Liver (tissue), 3 donors: ENCODE data around the gene SCOC.

Experiments used
- GABPA ChIP-seq, 2 donors: IDR thresholded peaks in 1 of 2; conservative IDR thresholded peaks in 1 of 2; 2 replicates each; pipeline ENCODE4 v1.6.1; 2016; ENCODE audit warnings: antibody characterized with exemption in 2 of 2, mild to moderate bottlenecking in 1 of 2, moderate library complexity in 1 of 2
- JUND ChIP-seq, 2 donors: IDR thresholded peaks; 2 replicates each; pipeline ENCODE4 v1.6.1; 2016; ENCODE audit warnings: antibody characterized with exemption in 2 of 2
- RAD21 ChIP-seq, 2 donors: IDR thresholded peaks; 2 replicates each; pipeline ENCODE4 v1.6.1; 2016; ENCODE audit warnings: antibody characterized with exemption in 2 of 2, mild to moderate bottlenecking in 2 of 2
- RXRA ChIP-seq, 2 donors: IDR thresholded peaks; 2 replicates each; pipeline ENCODE4 v1.6.1; 2017 to 2018; ENCODE audit warnings: antibody characterized with exemption in 2 of 2, mild to moderate bottlenecking in 1 of 2
- SP1 ChIP-seq: IDR thresholded peaks from 2 replicates; pipeline ENCODE4 v1.6.1; 2018; ENCODE audit warnings: antibody characterized with exemption, mild to moderate bottlenecking
- TAF1 ChIP-seq: conservative IDR thresholded peaks from 2 replicates; pipeline ENCODE4 v1.6.1; 2016; ENCODE audit warnings: antibody characterized with exemption, mild to moderate bottlenecking
- YY1 ChIP-seq: IDR thresholded peaks from 2 replicates; pipeline ENCODE4 v1.6.1; 2016; ENCODE audit warnings: antibody characterized with exemption, mild to moderate bottlenecking
- TF ChIP-seq, protein P1 (sequence below): IDR thresholded peaks from 2 replicates; pipeline ENCODE4 v1.6.1; 2016; ENCODE audit warnings: antibody characterized with exemption
- TF ChIP-seq, protein P2 (sequence below): fragments of 150-350 bp; IDR thresholded peaks from 2 replicates; pipeline ENCODE4 v1.5.1; 2017; ENCODE audit warnings: improper control_type of control experiment, low read depth, low read length; ENCODE audit not compliant: missing input control
- TF ChIP-seq, protein P3 (sequence below): IDR thresholded peaks from 2 replicates; pipeline ENCODE4 v1.6.1; 2016; ENCODE audit warnings: antibody characterized with exemption, mild to moderate bottlenecking
- TF ChIP-seq, protein P4 (sequence below): IDR thresholded peaks from 2 replicates; pipeline ENCODE4 v1.6.1; 2016; ENCODE audit warnings: antibody characterized with exemption
- donor health status: healthy.
- donor health status: healthy.

DNA sequence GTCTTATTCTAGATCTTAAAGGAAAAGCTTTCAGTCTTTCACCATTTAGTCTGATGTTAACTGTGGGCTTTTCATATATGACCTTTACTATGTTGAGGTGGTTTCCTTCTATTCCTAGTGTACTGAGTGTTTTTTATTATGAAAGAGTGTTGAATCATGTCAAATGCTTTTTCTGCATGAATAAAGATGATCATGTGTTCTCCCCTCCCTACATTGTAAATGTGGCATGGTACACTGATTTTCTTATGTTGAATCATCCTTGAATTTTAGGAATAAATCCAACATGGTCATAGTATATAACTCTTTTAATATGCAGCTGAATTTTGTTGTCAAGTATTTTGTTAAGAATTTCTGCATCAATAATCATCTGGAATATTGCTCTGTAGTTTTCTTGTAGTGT is 49.7 kb downstream of the SCOC start:
- no peak for TF ChIP-seq TAF1
- TF ChIP-seq, protein P1, sequence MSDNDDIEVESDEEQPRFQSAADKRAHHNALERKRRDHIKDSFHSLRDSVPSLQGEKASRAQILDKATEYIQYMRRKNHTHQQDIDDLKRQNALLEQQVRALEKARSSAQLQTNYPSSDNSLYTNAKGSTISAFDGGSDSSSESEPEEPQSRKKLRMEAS: no peak
- TF ChIP-seq RAD21 (IDR thresholded peaks at IDR 0.05): no peak
- TF ChIP-seq JUND (IDR thresholded peaks at IDR 0.05): no peak
- TF ChIP-seq, protein P2, sequence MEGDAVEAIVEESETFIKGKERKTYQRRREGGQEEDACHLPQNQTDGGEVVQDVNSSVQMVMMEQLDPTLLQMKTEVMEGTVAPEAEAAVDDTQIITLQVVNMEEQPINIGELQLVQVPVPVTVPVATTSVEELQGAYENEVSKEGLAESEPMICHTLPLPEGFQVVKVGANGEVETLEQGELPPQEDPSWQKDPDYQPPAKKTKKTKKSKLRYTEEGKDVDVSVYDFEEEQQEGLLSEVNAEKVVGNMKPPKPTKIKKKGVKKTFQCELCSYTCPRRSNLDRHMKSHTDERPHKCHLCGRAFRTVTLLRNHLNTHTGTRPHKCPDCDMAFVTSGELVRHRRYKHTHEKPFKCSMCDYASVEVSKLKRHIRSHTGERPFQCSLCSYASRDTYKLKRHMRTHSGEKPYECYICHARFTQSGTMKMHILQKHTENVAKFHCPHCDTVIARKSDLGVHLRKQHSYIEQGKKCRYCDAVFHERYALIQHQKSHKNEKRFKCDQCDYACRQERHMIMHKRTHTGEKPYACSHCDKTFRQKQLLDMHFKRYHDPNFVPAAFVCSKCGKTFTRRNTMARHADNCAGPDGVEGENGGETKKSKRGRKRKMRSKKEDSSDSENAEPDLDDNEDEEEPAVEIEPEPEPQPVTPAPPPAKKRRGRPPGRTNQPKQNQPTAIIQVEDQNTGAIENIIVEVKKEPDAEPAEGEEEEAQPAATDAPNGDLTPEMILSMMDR: no peak
- TF ChIP-seq, protein P3, sequence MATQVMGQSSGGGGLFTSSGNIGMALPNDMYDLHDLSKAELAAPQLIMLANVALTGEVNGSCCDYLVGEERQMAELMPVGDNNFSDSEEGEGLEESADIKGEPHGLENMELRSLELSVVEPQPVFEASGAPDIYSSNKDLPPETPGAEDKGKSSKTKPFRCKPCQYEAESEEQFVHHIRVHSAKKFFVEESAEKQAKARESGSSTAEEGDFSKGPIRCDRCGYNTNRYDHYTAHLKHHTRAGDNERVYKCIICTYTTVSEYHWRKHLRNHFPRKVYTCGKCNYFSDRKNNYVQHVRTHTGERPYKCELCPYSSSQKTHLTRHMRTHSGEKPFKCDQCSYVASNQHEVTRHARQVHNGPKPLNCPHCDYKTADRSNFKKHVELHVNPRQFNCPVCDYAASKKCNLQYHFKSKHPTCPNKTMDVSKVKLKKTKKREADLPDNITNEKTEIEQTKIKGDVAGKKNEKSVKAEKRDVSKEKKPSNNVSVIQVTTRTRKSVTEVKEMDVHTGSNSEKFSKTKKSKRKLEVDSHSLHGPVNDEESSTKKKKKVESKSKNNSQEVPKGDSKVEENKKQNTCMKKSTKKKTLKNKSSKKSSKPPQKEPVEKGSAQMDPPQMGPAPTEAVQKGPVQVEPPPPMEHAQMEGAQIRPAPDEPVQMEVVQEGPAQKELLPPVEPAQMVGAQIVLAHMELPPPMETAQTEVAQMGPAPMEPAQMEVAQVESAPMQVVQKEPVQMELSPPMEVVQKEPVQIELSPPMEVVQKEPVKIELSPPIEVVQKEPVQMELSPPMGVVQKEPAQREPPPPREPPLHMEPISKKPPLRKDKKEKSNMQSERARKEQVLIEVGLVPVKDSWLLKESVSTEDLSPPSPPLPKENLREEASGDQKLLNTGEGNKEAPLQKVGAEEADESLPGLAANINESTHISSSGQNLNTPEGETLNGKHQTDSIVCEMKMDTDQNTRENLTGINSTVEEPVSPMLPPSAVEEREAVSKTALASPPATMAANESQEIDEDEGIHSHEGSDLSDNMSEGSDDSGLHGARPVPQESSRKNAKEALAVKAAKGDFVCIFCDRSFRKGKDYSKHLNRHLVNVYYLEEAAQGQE: no peak
- TF ChIP-seq RXRA (IDR thresholded peaks at IDR 0.05): no peak
- TF ChIP-seq, protein P4, sequence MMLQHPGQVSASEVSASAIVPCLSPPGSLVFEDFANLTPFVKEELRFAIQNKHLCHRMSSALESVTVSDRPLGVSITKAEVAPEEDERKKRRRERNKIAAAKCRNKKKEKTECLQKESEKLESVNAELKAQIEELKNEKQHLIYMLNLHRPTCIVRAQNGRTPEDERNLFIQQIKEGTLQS: no peak
- no peak for TF ChIP-seq GABPA (IDR thresholded peaks at IDR 0.05 in 1 of 2, conservative IDR thresholded peaks at IDR 0.05 in 1 of 2)
- TF ChIP-seq SP1: no peak
- TF ChIP-seq YY1: no peak
